GM19438 (cell line): ENCODE results near the gene THSD4.

Source experiments
- ATAC-seq: cut with Tn5 transposase; IDR thresholded peaks from one replicate; pipeline ENCODE4 v1.9.1; 2021; ENCODE audit warnings: low read depth; ENCODE audit not compliant: unreplicated experiment

The THSD4 gene

DNA sequence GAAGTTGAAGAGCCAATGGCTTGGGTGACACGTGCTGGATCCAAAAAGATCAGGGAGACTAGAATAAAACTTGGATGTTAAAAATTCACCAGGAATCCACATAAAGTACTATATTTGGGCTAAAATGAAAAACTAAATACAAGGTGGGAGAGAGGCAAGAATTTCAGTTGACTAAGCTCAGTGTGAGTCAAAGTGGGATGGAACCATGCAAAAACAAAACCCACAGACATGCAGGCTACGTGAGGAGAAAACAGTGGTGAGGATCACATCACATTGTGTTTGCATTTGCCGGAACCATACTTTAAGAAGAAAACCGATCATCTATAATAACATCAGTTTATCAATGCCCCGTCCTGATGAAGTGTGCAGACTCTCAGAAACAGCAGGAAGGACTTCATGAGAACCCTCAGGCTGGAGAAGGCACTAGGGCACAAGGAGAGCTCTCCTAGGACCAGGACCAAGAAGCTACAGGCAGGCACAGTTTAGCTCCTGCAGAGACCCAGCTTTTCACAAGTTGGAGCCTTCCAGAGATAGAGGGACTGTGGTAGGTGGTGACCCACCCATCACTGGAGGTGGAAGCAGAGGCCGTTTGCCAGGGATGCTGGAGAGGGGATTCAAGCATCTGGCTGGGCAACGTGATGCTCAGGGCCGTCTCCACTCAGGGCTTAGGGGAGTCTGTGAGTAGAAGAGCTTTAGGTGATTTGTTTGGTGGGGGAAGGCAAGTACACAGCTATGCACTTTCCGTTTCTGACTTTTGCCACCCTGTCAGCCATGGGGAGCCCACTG lies 666.1 kb downstream of the THSD4 start:
- no peak for ATAC-seq

DNA sequence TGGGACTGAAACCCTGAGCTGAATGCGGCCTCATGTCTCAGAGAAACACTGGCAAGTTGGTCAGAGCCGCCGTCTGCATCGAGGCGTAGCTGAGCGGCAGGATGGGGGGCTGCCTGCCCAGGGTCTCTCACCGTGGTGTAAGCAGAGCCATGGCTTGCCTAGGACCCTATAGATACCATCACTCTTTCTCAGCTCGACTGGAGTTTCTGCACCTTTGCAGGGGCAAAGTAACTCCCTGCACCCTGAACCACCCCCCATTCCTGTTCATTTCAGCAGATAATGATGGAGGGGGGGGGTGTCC lies 666.6 kb downstream of the THSD4 start:
- no peak for ATAC-seq

DNA sequence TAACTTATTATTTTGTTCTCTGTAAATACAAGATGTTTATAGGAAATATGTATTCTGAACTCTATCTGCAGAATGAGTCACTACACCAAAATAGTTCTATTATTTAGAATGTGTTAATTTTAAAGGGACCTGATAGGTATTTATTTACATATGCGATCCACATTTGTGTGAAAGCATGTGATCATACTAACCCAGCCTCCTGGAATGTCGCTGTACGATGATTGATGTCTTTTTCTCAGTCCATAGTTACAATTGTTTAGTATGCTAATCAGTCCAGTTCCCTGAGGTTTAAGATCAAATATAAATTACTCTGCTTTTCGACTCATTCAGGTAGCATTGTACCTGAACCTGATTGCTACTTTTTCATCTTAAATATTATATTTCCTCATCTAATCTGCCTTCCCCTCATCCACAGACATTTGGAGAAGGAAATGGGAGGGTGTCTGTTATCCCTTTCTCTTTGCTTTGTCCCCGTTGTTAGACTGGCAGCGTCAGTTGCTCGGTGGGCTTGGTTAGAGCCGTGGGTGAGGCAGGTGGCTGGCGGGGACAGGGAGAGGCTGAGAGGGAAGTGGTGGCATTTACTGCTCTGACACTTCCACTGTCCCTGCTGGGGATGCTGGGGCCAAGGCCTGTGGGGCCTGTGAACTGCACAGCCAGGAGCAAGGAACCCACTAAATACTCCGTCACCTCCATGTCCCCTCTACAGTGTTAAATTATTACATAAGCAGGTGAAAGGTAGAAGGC lies 667.3 kb downstream of the THSD4 start:
- ATAC-seq, result no peak

DNA sequence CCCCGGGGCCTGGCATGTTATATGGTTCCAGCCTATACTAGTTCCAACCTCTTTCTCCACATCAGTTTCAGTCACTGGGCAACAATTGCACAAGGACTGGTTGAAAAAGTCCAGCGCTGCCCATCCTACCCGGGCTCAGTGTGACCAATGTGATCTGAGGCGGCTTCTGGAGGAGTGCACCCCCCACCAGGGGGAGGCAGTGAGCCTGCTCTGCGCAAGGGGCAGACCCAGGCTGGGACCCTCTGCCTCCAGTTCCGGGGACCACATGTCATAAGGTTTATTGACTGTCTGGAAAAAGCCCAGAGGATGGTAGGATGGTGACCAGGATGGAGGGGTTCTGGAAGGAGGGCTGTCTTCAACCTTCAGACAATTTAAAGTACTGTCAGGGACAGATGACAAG lies 669.4 kb downstream of the THSD4 start:
- ATAC-seq, result no peak

DNA sequence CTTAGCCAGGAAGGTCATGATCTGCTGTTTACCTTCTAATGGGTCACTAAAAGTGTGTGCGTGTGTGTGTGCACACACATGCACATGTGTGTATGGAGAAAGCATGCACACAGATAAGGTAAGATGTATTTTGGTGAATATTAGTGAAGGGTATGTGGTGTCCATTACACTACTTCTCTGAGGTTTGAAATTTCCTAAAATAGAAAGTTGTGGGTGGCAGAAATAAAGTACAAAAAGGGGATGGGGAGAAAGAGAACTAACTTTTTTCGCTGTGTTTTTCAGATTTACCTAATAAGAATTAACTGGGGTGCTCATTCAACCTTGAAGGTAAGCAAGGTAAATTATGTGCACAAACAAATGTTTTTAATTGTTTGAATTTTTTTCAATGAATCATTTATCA lies 670.7 kb downstream of the THSD4 start:
- no peak for ATAC-seq

DNA sequence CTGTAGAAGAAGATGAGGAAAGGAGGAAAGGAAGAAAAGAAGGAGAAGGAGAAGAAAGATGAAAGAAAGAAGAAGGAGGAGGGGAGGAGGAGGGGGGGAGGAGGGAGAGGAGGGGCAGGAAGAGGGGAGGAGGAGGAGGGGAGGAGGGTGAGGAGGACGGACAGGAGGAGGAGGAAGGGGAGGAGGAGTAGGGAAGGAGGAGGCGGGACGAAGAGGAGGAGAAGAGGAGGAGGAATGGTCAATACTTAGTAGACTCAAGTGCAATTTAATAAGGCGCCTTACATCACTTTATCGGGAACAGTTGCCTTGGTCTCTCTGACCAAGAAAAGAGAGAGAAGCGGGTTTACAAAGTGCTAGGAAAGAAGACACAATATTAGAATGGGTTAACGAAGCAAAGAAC lies 671.4 kb downstream of the THSD4 start:
- ATAC-seq, result no peak

DNA sequence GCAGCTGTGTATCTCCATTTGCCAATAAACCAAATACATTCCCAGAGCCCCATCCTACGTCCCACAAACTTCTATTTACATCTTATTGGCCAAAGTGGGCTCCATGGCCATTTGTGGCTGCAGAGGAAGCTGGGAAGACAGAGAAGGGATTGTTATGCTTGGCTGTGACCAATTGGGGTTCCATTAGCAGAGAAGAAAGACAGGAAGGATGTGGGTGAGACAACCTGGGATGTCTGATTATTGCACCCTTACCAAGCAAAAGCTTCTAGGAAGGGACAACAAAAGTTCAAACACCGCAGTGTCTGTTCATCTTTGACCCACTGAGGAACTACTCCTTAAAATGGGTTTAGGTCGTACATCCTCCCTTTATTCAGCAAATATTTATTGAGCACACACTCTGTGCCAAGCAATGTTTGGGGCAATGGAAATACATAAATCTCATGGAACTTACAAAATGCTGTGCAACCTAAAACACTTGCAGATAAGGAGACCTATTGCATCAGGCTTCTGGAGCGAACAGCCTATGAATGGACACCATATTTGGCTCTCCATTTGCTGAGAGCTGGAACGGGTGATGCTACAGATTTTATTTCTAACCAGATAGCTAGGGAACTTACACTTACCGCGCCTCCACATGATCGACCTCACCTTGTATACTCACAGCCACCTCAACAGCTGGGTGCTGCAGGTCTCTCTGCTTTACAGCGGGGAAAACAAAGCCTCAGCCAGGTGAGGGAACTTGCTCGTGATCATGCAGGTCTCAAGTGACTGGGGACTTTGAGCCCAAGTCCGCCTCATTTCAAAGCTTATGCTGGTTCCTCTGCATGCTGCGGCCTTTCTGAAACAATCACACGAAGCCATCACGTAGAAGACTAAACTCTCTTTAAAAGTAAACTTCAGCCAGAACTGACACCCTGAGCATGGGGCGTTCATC lies 673.6 kb downstream of the THSD4 start:
- ATAC-seq, result no peak

DNA sequence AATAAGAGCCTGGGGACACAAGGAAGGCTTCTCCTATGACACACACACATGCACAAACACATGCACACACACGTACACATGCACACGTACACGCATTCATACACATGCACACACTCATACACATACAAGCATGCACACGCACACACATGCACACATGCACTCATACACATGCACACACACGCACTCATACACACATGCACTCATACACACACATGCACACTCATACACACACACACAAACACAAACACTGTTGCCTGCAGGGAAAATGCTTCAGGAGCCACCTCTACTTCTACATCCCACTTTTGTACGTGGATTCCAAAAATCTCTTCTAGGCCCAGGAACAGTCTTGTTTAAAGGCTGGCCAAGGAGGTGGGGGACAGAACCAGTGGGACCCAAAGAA lies 674.3 kb downstream of the THSD4 start:
- no peak for ATAC-seq

DNA sequence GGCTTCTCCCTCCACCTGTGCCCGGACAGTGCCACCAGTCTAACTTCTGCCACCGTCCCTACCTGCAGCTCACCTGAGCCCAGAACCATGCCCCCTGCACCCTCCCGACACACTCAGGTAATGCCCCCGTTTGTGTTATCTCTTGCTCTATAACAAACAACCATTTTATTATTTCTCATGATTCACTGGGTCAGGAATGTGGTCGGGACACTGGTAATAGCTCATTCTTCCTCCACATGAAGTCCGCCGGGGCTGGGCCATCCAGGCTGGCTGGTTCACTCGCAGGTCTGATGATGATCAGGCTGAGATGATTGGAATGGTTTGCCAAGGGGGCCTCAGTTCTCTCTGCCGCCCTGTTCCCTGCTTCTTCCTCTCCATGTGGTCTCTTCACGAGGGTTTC lies 674.8 kb downstream of the THSD4 start:
- no peak for ATAC-seq

DNA sequence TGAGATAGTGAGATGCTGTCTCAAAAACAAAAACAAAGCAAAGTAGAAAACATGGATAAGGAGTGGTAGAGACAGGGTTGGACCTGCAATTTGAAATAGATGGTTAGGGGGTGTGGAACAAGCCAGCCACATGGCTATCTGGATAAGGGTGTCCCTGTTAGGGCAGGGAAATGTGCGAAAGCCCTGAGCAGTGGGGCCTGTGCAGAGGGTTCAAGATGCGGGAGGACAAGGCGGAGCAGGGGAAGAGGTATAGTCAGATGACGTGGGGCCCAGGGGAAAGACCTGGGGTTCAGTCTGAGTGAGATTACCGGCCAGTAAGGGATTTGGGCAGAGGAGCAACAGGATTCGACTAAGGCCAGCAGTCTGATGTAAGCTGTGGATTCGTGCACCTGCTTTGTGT lies 676.7 kb downstream of the THSD4 start:
- no peak for ATAC-seq

DNA sequence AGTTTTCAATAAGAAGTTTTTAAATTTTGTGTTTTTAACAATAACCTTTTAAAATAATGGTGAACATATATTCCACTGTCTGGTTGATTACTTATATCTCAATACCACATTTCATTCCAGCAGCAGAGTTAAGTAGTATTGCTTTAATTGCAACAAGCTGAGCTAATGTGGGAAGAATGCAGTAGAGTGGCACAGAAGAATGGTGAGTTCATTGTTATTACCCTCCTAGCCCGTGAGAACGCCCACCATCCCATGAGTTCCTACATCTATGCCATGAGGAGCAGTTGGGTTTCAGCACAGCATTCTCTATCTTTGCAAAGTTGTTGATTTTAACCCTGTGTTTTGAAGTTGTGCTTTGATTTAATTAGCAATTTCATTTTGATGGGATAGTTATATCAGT lies 677.2 kb downstream of the THSD4 start:
- no peak for ATAC-seq

DNA sequence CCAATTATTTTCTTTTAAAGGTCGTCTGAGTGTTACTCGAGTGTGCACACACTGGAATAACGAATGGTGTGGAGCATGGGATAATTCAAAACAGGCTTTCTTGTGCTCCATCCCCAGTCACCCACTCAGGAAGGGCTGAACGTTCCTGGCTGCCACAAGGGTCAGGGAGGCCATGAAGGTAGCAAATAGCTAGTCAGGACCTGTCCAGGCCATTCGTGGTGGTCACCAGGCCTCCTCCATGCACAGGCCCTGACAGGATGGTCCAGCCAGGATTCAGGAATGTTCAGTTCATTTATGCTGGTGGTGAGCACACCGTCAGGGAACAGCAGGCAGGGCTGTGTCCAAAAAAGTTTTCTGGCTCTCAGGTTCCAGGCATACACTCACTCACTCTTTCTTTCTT lies 683.4 kb downstream of the THSD4 start:
- ATAC-seq, result no peak

DNA sequence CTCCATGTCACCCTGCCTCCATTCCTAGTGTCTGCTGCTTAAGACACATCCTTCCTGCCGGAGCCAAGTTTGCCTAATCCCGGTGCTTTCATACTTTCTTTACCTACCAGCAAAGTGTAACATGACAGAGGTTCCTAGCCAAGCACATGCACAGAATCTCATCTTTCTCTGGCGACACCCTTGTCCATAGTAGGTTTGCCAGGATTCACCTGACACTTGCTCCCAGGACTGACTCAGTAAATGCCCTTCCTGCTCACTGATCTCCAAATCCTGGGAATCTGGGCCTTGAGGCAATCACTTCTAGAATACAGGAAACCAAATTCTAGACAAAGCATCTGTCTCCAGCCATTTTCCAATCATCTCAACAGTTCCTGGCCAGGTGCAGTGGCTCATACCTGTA lies 684.9 kb downstream of the THSD4 start:
- no peak for ATAC-seq

DNA sequence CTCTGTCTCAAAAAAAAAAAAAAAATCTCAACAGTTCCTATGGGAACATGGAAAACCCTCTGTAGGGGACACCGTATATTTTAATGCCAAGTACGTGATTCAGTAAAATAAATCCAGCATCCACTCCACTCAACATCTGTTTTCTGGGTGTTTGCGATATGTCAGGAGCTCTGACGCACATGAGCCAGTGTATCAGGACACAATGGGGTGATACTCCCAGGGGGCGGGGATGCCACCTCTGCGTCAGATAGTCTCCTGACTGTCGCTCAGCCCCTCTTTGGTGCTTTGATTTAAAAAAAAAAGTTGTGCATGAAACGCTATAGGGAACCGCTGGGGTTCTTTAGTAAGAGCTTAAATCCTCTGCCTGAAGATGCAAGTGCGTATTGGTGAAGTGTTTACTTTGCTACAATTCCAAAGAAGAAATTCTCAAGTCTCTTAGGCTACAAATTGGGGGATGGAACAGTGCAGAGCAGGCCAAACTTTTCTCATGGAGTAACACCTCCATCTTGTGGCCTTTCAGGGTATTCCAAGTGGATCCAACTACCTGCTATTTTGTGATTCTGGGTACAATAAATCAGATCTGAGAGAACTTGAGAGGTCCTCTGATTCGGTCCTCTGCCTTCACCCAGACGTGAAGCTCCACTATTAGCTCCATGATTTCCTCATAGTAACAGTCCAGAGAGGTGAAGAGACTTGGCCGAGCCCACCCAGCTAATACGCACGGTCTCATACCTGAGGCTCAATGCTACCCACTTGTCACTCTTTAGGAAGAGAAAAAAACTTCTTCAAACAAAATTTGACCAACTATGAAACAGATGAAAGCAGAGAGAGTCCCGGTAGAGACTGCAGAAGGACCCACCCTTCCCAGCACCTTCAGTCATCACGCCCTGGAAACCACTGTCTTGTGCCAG lies 685.8 kb downstream of the THSD4 start:
- ATAC-seq, result no peak

DNA sequence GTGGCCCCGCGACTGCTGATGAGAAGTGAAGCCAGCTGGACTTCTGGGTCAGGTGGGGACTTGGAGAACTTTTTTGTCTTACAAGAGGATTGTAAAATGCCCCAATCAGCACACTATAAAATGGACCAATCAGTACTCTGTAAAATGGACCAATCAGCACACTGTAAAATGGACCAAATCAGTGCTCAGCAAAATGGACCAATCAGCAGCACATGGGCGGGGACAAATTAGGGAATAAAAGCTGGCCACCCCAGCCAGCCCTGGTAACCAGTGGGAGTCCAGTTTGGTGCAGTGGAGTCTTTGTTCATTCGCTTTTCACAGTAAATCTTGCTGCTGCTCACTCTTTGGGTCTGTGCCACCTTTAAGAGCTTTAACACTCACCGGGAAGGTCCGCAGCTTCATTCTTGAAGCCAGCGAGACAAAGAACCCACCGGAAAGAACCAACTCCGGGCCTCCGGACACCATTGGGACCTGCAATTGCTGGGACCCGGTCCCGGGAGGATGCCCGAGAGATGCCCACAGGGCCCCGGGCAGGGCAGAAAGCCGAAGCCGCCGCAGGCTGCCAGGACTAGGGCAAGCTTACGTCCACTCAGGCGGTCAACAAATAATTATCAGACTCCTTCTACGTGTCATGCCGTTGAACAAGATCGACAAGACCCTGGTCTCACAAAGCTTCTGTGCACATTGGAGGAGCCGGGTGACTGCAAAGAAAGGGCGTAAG lies 686.8 kb downstream of the THSD4 start:
- no peak for ATAC-seq

DNA sequence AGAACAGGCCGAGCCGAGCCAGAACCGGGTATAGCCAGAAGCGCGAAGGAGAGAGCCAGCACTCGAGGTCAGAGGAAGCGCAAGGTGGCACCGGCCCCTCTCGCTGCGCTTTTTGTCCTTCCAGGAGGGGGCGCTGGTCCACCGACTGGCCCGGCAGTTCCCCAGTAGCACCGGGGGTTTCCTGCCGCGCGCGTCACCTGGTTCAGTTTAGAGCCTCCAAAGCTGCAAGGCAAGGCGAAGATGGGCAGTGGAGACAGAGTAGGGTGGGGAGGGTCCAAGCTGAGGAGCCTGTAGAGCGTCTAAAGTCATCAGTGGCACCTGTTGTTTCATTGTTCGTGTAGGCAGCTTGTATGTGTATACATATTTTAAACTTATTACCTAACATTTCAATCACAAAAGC lies 687.5 kb downstream of the THSD4 start:
- no peak for ATAC-seq

DNA sequence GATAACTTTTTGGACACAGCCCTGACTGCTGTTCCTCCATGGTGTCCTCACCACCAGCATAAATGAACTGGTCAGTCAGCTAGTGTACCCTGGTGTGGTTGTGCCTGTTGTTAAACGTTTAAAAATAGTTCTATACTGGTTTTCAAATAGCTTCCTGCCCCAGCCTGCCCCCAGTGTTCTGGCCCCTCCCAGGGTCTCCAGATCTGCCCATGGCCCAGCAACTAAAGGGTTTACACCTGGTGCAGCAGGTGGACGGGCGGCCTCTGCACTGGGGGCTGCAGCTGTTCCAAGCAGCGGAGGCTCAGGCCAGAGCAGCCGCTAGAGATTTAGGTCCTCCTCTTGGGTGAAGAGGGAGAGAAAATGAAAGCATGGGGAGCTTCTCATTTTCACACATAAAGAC lies 689.0 kb downstream of the THSD4 start:
- ATAC-seq, result peak; percentile 69

DNA sequence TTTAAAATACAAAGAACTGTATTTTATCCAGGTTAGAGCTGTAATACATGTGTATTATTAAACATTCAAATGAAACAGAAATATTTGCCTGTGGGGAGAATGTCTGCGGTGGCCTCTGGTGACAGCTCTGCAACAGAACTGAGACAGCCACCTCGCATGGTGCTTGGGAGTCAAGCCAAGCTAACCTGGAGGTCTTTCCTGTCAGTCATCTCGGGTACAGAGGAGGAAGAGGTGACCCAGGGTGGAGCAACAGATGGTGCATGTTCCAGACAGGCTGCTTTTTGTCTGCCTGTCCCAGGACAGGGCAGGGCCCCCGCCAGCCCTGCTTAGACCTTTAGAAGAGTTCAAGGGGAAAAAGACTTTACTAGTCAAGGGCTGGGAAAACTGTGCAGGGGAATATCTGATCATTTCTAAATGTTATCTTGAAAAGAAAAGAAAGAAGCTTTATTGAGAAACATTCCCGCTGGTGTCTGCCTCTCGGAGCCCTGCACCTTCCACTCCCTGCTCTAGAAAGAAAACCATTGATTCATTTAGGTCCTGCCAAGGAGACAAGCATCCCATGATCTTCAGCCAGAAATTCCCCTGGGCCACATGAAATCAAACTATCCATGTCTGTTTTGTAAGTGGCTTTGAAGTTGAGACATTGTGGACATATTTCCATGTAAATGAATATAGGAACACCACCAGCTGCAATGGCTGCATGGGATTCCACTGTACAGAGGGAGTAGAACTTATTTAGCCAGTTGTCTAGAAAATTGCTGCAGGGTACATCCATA lies 689.6 kb downstream of the THSD4 start:
- ATAC-seq, result peak; percentile 71

DNA sequence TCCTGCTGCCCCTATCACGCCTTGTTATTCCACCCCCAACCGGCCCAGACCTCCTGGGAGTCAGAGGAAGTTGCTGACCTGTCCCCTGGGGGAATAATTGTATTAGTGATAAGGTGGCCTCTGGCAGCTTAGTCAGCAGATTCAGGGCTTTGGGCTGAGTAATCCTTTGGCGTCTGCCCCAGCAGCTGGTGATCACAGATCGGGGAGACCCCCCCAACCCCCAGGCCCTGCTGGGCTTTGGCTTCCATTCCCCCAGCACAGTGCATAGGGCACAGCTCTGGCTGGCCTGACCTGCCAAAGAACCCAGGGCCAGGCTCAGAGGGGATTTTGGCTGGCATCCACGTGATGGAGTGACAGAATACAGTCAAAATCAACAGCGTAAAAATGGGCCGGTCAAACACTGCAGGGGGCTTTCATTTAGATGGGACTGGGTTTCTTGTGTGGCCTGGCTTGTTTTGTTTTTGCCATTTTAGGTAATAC lies 691.2 kb downstream of the THSD4 start:
- ATAC-seq, result no peak
